Ecto neural progenitor cell (in vitro differentiated cells): ENCODE measurements around the gene POLR2F.
A peak's percentile ranks its signal among the peaks of the same experiment; 100 is the strongest.
"Not testable (repeated sequence)": the region's sequence is repeated elsewhere in the genome, so short reads cannot be mapped to it uniquely, and the experiment has no call there.

ENCODE experiments used
- DNase-seq: peaks from one replicate; pipeline ENCODE4 v3.0.0-alpha.2; 2018; ENCODE audit warnings: low spot score

The POLR2F gene

DNA sequence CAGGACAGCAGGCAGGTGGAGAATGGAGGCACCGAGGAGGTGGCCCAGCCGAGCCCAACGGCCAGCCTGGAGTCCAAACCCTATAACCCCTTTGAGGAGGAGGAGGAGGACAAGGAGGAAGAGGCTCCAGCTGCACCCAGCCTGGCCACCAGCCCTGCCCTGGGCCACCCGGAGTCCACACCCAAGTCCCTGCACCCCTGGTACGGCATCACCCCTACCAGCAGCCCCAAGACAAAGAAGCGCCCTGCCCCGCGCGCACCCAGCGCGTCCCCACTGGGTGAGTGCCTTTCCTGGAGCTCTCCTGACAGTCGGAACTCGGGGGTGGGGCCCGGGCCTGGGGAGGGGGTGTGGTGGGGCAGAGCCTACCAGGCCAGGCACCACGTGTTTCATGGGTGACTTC is 27.7 kb upstream of the POLR2F start:
- no peak for DNase-seq

DNA sequence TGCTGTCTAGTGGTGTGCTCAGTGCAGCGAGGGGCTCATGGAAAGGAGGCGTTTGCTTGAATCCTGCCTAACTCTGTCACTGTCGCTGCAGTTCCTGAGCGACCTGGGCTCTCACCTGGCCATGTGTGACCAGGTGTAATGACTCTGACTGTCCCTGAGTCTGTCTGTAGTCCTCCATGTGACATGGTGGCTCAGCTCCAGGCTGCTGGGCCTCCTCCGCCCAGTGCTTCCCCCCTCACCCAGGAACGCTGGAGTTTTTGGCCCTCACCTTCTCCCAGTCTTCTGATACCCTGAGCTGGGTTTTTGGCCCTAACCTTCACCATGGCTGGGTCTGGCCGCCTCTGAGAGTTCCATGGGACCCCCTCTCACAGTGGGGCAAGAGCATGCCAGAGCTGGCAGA is 27.1 kb upstream of the POLR2F start:
- DNase-seq: no peak

DNA sequence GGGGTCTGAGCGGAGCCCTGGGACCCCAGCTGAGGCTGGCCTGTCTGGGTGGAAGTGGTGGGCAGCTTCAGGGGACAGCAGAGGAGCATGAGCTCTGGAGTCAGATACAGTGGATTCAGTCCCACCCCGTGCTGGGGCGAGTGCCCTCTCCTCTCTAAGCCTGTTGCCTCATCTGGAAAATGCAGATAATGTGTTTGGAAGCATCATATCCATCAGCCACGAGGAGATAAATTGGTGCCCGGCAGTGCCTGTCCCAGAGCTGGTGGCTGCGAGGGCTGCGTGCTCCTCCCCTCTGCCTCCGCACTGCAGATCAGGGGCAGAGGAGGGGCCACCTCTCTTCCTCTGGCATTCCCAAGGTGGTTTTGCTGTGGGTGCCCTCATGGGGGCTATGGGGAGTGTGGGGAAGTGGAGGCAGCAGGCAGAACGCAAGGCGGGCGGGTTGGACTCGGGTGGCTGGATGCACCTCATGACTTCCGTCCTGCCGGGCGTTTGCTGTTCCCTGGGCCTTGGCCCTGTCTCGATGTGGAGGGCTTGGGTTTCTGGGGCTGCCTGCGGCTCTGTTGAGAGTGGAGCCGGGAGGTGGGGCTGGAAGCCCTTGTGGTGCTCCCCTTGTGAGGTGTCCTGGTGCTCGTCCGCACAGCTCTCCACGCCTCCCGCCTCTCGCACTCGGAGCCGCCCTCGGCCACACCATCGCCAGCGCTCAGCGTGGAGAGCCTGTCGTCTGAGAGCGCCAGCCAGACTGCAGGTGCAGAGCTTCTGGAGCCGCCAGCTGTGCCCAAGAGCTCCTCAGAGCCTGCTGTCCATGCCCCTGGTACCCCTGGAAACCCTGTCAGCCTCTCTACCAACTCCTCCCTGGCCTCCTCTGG is 26.5 kb upstream of the POLR2F start:
- DNase-seq: no peak

DNA sequence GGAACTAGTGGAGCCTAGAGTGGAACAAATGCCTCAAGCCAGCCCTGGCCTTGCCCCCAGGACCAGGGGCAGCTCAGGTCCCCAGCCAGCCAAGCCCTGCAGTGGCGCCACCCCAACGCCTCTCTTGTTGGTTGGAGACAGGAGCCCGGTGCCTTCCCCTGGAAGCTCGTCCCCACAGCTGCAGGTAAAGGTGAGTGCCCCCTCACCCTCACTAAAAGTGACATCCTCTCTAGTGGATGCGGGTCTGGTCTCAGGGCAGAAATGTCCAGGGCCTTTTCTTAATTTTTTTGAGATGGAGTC is 25.9 kb upstream of the POLR2F start:
- DNase-seq: no peak

DNA sequence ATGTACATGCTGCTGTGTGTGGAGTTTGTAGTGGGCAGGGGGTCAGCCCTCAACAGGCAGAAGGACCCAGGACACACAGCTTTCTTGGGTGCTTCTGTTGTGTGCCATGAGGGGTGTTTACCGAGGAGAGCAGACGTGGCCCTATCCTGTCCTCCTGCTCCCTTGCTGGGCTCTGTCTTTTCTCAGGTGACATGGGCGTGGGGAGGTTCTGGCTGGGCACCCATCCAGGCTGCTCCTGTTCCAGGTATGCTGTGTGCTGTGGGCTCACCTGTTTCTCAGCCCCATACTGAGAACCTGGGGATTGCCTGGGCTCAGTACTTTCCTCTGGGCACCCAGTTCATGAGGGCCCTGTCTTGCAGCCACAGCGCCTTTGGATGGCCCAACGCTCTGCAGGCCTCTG is 24.1 kb upstream of the POLR2F start:
- DNase-seq: no peak

DNA sequence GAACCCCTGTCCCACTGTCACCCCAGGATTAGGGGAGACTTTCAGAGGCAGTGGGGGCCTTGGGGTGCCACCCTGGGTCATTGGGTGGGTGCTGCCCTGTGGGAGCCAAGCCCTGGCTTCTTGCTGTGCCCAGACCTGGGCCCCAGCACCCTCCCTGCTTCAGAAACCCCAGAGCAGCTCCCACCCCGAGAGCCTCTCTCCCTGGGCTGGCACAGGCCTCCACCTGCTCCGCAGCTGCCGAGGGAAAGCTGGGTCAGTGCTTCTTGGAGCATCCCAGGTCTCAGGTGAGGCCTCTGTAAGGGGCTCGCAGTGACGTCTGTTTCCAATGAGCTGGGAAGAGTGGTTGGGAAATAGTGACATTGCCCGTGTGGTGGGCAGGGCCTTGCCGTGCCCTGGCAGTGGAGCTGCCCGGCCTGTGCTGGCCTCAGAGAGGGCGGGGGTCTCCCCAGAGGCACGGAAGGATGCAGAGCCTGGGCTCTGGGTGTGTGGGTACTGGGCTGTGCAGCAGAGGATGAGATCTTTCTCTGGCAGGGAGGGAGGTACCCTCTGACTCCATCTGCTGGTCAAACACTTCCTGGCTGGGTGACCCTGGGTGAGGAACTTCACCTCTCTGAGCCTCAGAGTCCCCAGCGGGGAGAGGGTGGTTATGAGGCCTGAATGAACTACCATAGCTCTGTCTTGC is 23.1 kb upstream of the POLR2F start:
- DNase-seq: no peak

DNA sequence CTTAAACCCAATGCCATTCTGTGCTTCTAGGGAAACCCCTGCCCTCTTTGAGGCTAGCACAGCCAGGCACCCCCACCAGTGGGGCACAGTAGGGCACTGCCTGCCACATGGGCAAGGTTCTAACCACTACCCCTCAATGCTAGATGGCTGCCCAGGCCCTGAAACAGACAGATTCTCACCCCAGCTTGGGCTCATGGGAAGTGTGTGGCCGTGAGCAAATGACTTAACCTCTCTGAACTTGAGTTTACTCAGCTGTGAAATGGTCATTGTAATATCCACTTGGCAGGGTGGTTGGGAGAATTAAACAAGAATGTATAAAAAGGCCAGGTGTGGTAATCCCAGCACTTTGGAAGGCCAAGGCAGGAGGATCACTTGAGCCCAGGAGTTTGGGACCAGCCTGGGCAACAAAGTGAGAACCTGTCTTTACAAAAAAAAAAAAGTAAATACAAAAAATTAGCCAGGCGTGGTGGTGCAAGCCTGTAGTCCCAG is 22.5 kb upstream of the POLR2F start:
- no peak for DNase-seq

DNA sequence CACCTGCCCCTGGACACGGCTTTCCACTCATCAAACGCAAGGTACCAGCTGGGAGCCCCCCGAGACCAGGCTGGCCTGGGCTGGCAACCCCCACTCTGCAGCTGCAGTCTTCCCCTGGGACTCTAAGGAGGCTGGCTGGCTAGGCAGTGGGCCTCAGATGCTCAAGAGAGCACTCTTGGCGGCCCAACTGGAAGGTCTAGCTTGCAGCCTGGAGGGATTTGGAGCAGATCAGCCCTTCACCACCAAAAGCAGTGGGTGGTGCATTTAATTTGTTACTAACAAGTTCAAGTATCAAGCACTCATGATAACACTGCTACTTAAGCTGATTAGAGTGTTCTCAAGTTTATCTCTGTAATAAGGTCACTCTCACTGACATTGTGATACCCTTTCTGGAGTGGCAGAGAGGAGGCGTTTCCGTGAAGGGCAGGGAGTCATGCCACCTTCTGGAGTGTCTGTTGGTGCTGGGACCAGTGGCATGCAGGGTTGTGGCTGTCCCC is 21.6 kb upstream of the POLR2F start:
- no peak for DNase-seq

DNA sequence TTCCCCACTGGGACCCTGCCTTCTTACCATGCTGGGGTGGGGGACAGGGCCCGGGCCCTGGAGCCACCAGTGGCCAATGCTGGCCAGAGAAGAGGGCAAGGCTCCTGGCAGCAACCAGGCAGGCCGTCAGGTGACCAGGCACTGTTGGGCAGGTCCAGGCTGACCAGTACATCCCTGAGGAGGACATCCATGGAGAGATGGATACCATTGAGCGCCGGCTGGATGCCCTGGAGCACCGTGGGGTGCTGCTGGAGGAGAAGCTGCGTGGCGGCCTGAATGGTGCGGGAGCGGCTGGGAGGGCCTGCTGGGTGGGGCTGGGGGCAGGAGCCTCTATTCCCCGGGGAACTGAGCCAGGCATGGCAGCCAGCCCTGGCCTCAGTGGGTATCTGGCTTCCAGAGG is 21.1 kb upstream of the POLR2F start:
- no peak for DNase-seq

DNA sequence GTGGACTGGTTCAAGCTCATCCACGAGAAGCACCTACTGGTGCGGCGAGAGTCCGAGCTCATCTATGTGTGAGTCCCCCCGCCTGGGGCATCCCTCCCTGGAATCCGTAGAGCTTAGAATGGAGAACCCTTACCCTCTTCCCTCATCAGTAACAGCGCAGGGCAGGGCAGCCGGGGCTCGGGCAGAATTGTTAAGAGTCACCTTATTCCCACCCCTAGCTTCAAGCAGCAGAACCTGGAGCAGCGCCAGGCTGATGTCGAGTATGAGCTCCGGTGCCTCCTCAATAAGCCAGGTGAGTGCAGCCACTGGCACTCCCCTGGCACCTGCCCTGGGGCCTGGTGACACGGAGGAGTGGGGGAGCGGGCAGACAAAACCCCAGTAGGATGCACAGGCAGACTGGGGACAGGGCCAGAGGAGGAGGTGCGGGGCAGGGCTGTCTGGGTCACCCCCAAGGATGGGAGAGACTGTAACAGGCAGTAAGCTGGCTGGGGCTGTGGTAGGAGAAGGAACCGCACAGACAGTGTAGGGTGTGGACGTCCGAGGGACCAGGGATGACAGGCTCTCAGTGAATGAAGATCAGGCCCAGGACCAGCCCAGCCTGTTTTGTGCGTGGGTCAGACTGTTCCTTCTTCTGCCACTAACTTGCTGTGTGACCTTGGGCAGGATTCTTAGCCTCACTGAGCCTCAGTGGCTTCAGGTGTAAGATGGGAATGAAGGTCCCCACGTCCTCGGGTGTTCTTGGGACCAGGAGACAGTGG is 20.5 kb upstream of the POLR2F start:
- no peak for DNase-seq

DNA sequence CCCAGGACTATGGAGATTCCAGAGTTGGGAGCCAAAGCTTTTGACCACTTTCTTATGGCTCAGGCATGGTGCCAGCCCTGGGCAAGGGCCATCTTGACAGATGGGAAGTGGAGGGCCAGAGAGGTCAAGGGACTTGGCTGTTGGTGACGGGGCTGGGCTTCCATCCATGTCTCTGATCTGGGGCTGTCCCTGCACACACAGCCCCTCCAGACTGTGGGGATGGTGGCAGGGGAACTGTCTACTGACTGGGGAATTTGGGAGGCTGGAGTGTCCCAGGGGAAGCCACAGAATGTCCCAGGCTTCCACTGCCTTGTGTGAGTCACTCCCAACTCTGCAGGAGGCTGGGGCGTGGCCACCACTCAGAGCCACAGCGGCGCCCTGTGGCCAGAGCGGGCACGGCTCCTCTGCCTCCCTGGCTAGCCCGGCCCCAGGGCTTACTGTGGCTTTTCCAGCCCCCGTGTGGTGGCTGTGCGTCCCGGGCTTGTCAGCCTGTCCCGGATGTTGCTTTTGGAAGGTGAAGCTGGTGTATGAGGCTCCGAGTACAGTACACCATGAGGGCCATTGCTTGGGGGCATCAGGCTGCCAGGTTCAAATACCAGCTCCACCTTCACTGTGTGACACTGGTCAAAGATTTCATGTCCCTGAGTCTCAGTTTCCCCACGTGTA is 19.7 kb upstream of the POLR2F start:
- DNase-seq: peak; percentile 94

DNA sequence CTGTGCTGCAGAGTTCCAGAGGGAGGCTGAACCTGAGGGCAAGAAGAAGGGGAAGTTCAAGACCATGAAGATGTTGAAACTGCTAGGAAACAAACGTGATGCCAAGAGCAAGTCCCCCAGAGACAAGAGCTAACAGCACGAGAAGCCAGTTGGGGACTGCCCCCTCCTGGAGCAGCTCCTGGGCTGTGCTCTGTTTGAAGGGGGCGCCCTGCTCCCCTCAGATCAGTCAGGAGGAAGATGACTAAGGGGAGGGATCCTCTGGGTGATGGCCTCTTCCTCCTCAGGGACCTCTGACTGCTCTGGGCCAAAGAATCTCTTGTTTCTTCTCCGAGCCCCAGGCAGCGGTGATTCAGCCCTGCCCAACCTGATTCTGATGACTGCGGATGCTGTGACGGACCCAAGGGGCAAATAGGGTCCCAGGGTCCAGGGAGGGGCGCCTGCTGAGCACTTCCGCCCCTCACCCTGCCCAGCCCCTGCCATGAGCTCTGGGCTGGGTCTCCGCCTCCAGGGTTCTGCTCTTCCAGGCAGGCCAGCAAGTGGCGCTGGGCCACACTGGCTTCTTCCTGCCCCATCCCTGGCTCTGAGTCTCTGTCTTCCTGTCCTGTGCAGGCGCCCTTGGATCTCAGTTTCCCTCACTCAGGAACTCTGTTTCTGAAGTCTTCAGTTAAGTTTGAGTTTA is 12.7 kb upstream of the POLR2F start:
- DNase-seq: no peak

DNA sequence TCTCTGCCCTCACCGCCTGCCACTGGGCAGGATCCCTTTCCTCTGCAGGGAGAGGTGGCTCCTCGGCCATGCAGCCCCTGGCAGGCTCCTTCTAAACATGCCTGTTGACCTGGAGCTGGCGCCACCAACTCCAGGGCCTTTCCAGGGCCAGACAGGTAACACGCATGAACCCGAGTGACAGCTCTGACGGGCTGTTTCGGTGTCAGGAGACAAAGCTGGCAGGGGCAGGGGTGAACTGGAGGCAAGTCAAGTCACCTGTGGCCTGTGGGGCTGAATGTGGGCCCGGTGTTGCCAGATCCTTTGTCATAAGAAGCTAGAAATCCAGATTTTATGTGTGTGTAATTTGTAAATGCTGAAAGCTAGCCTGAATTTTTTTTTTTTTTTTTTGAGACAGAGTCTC is 11.4 kb upstream of the POLR2F start:
- DNase-seq: no peak

DNA sequence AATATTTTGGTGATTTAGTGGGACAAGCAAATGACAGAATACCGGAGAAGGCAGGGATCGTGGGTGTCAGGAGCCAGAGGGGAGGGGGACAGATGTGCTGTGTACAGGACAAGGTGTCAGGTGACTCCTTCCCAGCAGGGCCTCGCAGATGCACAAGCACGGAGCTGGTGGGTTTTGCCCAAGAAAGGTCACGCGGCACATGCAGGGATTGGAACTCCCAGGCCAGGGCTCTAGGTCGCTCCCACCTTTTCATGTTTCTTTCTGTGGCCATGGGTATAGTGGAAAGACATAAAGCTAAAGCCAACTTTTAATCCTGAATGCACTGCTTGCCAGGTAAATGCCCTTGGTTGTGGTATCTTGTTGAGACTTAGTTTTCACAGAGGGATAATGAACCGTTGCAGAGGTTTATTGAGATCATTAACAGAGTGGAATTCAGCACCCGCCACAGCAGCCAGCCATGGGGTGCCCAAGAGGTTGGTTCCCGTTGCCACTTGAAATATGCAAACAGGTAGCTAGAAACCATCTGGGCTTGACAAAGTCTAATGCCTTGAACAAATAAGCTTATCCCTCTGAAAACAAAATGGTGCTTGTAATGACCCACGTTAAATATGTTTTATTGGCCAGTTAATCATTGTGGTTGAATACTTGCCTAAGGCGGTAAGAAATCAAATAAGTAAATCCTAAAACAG is 10.2 kb upstream of the POLR2F start:
- no peak for DNase-seq

DNA sequence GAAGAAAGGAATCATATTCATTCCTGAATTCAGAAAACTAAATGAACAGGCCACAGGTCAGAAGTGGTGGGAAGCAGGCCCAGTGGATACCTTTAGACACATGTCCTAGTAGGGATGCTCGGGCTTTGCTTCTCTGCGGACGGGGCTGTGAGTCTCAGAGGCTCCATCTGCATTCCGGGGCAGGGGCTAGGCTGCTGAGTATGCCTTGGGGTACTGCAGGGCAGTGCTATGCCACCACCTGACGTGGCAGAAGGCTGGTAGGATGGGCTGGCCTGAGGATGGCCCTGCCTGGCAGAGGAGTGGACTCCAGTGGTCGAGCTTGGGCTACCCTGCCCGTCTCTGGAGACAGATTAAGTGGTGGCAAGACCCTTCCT is 9.7 kb upstream of the POLR2F start:
- DNase-seq: no peak

DNA sequence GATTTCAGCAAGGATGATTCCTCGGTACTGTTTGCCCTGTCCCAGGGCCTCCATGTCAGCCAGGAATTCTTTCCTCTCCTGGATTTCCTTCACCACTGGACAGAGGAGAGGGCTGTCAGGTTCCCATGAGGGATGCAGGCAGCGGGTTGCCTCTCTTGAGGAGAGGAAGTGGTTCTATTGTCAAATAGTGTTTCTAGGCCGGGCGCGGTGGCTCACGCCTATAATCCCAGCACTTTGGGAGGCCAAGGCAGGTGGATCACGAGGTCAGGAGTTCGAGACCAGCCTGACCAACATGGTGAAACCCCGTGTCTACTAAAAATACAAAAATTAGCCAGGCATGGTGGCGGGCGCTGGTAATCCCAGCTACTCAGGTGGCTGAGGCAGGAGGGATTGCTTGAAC is 9.1 kb upstream of the POLR2F start:
- DNase-seq: not testable (repeated sequence)

DNA sequence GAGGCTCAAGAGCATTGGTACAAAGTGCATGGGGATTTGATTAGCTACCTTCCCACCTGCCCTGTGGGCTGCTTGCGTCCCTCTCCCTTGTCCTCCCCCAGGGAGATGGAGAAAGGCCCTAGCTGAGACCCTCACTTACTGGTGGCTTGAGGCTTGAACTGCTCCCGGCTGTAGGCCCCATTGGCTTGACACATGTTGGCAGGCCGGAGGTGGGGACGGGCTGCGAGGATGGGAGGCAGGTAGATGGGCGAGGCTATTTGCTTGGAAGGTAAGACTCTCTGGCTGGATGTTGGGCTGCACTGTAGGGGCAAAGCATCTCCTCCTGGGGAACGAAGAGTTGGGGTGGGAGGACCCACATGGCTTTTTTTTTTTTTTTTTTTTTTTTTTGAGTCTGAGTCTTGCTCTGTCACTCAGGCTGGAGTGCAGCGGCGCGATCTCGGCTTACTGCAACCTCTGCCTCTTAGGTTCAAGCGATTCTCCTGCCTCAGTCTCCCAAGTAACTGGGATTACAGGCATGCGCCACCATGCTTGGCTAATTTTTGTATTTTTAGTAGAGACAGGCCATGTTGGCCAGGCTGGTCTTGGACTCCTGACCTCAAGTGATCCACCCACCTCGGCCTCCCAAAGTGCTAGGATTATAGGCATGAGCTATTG is 6.2 kb upstream of the POLR2F start:
- DNase-seq: not testable (repeated sequence)

DNA sequence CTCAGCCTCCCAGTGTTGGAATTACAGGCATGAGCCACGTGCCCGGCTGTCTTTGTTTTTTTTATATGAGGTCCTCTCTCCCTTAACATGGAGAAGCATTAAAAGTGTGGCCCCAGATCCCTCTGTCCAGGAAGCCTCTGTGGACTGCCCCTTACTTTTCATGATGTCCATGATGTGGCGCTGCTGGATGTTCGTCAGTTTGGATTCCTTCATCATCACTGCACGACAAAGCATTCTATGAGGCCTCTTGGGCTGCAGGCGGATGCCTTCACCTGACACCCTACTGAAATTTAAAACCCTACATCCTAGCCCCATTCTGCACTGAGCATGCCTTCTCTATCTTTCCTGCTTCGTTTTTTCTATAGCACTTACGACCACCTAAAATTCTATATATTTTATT is 2.2 kb upstream of the POLR2F start:
- DNase-seq: no peak

DNA sequence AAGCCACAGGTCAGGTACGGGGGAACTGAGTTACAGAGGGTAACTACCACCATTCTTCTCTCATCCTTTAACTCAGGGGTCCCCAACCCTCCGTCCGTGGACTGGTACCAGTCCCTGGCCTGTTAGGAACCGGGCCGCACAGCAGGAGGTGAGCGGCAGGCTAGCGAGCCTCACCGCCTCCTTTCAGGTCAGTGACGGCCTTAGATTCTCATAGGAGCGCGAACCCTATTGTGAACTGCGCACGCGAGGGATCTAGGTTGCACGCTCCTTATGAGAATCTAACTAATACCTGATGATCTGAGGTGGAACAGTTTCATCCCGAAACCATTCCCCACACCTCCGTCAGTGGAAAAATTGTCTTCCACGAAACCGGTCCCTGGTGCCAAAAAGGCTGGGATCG is 870 bp upstream of the POLR2F start:
- not testable (repeated sequence) for DNase-seq

DNA sequence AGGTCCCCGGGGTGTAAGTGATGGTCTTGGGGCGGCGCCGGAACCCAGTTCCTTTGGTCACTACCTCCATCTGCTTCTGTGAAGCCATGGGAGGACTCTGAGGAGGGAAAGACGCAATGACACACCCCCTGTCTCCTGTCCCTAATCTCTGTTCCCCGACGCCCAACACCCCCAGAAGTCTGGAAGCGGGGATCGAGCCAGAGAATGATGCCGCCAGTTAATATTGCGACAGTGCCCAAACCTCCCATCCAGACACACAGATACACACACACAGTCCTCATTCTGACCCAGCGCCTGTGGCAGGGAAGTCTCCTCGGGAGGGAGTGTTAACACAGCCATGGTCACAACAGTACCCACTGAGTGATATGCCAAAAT is 450 bp upstream of the POLR2F start:
- DNase-seq: no peak

DNA sequence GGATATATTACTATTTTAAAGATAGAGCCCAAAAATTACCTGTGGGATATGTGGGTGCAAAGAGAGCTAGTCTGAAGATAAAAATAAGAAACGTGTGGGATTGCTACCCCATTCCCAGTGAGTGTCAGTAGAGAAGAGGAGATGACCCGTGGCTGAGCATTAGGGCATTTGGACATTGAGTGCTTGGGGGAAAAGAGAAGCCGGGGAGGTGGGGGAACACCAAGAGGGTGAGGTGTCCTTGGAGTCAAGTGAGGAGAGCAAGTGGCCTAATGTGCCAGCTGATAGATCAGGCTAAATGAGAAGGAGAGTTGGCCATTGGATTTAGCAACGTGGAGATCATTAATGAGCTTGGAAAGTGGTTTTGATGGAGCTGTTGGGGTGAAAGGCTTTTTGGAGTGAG is 1.2 kb downstream of the POLR2F start:
- no peak for DNase-seq
